ENCODE results near the gene GALNTL6.

GALNTL6 gene

GRCh38 chr4:172830295-172830764 lies 1017.1 kb downstream of the GALNTL6 start:
- FAIRE-seq (no peak), DNase-seq (ENCODE audit: insufficient read length, low spot score) (no peak)
- peak; percentile 45 for TF ChIP-seq CTCF (IDR thresholded peaks at IDR 0.05; ENCODE audit: insufficient read depth, missing control alignments)

GRCh38 chr4:172836661-172837060 lies 1023.5 kb downstream of the GALNTL6 start:
- TF ChIP-seq CTCF (IDR thresholded peaks at IDR 0.05; ENCODE audit: insufficient read depth, missing control alignments) = no peak
- no peak for DNase-seq (ENCODE audit: insufficient read length, low spot score)
- FAIRE-seq = no peak

GRCh38 chr4:172838111-172838510 lies 1024.9 kb downstream of the GALNTL6 start:
- DNase-seq (ENCODE audit: insufficient read length, low spot score) = no peak
- no peak for TF ChIP-seq CTCF (IDR thresholded peaks at IDR 0.05; ENCODE audit: insufficient read depth, missing control alignments)
- no peak for FAIRE-seq

GRCh38 chr4:172838943-172839342 lies 1025.7 kb downstream of the GALNTL6 start:
- FAIRE-seq = no peak
- TF ChIP-seq CTCF (IDR thresholded peaks at IDR 0.05; ENCODE audit: insufficient read depth, missing control alignments) = no peak
- DNase-seq (ENCODE audit: insufficient read length, low spot score) = no peak

- DNase-seq (ENCODE audit: insufficient read length, low spot score) (no peak), FAIRE-seq (no peak)
- no peak for TF ChIP-seq CTCF (IDR thresholded peaks at IDR 0.05; ENCODE audit: insufficient read depth, missing control alignments)
These were observed 1029.6 kb downstream of the GALNTL6 start for GRCh38 chr4:172842779-172843178.

- TF ChIP-seq CTCF (IDR thresholded peaks at IDR 0.05; ENCODE audit: insufficient read depth, missing control alignments) = no peak
- no peak for FAIRE-seq
These were observed 1030.0 kb downstream of the GALNTL6 start for GRCh38 chr4:172843192-172843591.

GRCh38 chr4:172844556-172844955 lies 1031.4 kb downstream of the GALNTL6 start:
- FAIRE-seq = no peak
- TF ChIP-seq CTCF (IDR thresholded peaks at IDR 0.05; ENCODE audit: insufficient read depth, missing control alignments) = no peak
- no peak for DNase-seq (ENCODE audit: insufficient read length, low spot score)

More at GRCh38 chr4:172843192-172843591, 1030.0 kb downstream of the GALNTL6 start:
- DNase-seq (ENCODE audit: insufficient read length, low spot score) = no peak

All from D721Med (cell line).